SIG-M5 treated with dmso at 0.1 percent for 504 hours (cell line): ENCODE results near the gene PHETA1.

ENCODE experiments used
- DNase-seq: peaks from one replicate; lab custom pipeline; 2025; ENCODE audit not compliant: unreplicated experiment; lab: John Stamatoyannopoulos, UW

The PHETA1 gene

DNA sequence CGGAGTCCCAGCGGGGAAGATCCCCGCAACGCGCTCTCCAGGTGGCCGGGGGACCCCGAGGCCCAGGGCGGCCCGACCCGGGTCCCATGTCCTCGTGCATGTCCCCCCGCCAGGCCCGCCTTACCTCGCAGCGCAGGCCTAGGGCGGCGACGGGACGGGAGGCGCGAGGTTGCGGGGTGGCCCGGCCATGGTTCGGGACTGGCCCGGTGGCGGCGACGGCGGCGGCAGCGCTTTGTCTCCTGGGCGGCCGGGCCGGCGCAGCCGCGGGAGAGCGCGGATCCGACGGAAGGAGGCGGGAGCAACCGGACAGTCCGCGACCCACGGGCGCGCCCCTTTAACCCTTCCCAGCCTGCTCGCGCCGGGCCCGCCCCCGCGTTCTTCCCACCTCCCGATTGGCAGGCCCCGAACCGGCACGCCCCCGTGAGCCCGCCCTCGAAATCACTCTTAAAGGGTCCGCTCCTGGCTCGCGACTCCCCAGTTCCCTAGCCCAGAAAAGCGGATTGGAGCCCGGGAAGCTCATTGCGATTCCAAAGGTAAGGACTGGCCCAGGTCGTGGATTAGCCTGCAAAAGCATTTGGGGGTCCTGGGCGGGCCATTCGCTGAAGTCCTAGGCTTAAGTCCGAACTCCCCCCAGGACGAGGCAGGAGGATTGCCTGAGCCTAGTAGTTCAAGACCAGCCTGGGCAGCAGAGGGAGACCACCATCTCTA lies at the start of gene PHETA1:
Gene PHETA1 (minus strand): TSS at position 308 of the 708 bp plus-strand sequence. CDS start 5,668 bp downstream, outside the sequence.
- peak; percentile 76 for DNase-seq

- no peak for DNase-seq
Measured at GRCh38 chr12:111418594-111418880, 49.6 kb upstream of the PHETA1 start.

DNA sequence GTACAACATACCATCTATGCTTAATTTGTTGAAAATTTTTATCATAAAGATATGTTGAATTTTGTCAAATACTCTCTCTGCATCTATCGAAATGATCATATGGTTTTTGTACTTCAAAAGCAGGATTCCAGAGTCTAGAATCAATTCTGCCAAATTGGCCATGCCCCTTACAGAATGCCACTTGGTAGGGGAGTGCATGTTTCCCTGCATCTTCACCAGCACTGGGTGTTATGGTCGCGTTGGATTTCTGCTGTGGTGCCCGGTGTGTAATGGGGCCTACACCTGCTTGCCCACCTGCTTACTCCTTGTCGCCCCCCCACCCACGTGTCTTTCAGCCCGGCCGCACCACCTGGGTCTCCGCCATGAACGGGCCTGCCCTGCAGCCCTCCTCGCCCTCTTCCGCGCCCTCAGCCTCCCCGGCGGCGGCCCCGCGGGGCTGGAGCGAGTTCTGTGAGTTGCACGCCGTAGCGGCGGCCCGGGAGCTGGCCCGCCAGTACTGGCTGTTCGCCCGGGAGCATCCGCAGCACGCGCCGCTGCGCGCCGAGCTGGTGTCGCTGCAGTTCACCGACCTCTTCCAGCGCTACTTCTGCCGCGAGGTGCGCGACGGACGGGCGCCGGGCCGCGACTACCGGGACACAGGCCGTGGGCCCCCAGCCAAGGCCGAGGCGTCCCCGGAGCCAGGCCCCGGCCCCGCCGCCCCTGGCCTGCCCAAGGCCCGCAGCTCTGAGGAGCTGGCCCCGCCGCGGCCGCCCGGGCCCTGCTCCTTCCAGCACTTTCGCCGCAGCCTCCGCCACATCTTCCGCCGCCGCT lies 49.1 kb upstream of the PHETA1 start:
- DNase-seq: no peak

DNA sequence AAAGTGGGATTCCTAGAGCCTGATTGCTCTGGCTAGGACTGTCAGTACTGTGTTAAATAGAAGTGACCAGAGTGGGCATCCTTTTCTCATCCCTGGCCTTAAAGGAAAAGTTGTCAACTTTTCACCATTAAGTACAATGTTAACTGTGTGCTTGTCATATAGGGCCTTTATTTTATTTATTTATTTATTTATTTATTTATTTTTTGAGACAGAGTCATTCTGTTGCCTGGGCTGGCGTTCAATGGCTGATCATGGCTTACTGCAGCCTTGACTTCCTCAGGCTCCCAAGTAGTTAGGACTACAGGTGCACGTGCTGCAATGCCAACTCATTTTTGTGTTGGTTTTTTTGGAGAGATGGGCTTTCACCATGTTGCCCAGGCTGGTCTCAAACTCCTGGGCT lies 48.4 kb upstream of the PHETA1 start:
- DNase-seq: no peak

GRCh38 chr12:111414711-111415252 lies 45.9 kb upstream of the PHETA1 start:
- DNase-seq: no peak

DNA sequence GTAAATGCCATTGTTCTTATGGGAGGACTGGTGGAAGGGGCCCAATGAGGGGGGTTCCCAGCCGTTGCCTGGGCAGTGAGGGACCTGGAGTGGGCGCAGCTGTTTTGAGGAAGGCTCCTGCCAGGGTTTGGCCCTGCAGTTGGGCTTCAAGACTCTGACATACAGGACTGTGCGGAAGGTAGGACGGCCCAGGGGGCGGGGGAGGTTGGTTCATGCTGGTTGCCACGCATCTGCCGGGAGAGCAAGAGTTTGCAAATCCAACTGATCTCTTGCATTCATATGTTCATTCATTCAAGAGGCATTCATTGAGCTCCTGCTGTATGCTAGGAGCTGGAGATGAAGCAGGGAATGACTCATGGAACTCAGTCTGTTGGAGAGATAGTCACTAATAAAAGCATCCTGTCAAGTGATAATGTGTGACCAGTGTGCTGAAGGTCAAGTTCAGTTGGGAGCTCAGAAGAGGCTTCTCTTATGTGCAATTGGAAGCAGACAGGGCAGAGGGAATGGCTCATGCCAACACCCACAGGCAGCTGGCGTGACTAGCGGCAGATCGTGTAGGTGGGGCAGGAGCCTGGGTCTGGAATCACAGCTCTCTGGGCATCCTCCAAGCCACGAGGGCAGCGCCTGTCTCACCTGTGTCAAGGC lies 44.7 kb upstream of the PHETA1 start:
- DNase-seq: no peak

GRCh38 chr12:111412830-111413441 lies 44.0 kb upstream of the PHETA1 start:
- DNase-seq: no peak

- DNase-seq: no peak
Measured at GRCh38 chr12:111412007-111412829, 43.3 kb upstream of the PHETA1 start.

DNA sequence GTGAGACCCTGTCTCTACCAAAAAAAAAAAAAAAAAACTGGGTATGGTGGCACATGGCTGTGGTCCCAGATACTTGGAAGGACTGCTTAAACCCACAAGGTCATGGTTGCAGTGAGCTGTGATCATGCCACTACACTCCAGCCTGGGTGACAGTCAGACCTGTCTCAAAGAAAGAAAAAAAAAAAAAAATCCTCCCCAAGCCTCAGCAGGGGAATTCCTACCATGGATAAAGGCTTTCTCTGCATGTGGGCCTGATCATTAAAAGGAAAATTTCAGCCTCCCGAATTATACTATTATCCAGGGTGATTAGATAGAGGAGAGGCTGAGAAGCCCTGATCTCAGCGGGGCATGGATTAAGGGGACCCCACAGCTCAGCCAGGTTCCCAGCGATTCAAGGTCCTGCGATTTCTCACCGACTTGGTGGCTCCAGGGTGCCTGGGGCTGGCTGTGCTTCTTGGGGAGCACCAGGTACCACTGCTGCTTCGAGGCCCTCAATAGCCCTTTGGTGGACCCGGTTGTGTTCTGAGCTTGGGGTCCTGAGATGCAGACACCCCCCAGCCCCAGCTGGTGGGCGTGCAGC lies 42.4 kb upstream of the PHETA1 start:
- no peak for DNase-seq

DNA sequence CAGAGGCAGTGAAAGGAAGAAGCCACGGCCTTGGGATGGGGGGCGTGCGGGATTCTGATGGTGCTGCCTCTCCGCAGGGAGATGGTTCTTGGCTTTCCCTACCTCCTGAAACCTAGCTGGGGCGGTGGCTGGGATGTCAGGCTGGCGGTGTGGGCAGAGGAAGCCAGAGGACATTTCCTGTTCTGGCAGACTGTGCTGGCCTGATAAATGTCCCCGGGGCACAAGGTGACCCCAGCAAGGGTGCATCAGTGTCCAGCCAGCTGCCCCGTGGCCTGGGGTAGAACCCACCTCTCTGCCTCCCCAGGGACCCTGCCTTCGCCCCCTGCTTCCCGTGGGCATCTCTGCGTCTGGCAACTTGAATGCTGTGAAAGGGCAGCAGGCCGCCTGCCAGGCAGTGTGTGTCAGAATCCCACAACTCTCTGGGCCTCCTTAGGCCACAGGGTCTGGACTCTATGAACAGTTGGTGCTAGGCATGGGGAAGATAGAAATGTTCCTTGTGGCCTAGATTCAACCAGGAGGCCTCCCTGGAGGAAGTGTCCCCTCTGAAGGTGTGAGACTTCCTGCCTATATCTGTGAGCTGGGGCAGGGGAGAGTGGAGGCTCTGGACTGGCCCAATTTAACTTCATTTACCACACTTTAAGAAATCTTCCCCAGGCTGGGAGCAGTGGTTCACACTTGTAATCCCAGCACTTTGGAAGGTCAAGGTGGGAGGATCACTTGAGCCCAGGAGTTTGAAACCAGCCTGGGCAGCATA lies 41.7 kb upstream of the PHETA1 start:
- DNase-seq: no peak

- no peak for DNase-seq
Measured at GRCh38 chr12:111409780-111410430, 41.0 kb upstream of the PHETA1 start.

DNA sequence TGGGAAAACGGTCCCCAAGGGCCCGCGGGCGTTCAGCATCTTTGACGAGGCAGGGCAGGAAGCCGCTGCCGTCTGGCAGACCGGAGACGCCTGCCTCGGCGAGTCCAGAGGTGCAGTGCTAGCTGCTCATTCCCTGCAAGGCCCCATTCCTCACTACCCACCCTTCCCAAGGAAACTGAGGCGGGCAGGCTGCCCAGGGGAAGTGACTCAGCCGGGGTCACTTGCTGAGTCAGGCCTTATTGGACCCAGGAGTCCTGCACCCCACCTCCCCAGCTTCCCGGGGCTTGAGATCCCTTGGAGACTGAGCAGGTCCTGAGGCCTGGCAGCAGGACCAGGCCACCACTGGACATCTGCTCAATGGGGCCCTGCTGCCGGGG lies 40.5 kb upstream of the PHETA1 start:
- DNase-seq: no peak

- no peak for DNase-seq
Measured at GRCh38 chr12:111408686-111409402, 39.9 kb upstream of the PHETA1 start.

GRCh38 chr12:111408116-111408440 lies 39.2 kb upstream of the PHETA1 start:
- DNase-seq: no peak

- DNase-seq: no peak
Measured at GRCh38 chr12:111407377-111408115, 38.7 kb upstream of the PHETA1 start.

GRCh38 chr12:111406474-111407376 lies 37.8 kb upstream of the PHETA1 start:
- DNase-seq: peak; percentile 97
